G401 (cell line): Measurements from ENCODE around the gene WDHD1. TPM values are rescaled to one million over a fixed set of nuclear protein-coding genes. Genes with fewer than 3 reads are reported as not detected.
"Not testable (repeated sequence)": the region's sequence is repeated elsewhere in the genome, so short reads cannot be mapped to it uniquely, and the experiment has no call there.

ENCODE experiments used
- DNase-seq: peaks from one replicate; pipeline ENCODE4 v3.0.0-alpha.2; 2015; ENCODE audit warnings: low spot score
- in situ Hi-C: cut with HindIII; loops from 2 replicates; pipeline ENCODE4 v1.10.0; 2016; ENCODE audit warnings: low sequenced_read_pairs, mixed read lengths
- total RNA-seq: library from RNA; depleted of rRNA; stranded (reverse); fragments of >200 nt; shearing (Covaris generic); gene quantifications from 2 replicates; pipeline ENCODE4 v1.2.3, GENCODE V29; 2014

Gene WDHD1
- total RNA-seq, 1 experiment from 2014 or later, result 20.7 TPM

DNA sequence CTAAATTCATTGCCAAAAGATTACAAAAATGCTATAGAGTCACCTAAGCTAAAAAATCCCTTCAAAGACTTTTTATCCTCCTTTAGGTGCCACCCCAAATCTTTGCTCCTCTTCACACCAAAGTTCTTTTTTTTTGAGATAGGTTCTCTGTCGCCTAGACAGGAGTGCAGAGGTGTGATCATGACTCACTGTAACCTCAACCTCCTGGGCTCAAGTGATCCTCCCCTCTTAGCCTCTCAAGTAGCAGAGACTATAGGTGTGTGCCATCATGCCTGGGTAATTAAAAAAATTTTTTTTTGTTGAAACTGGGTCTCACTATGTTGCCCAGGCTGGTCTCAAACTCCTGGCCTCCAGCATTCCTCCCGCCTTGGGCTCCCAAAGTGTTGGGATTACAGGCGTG, 47.9 kb downstream of the WDHD1 start:
- in situ Hi-C loops, result no loop called here
- DNase-seq, result no peak

DNA sequence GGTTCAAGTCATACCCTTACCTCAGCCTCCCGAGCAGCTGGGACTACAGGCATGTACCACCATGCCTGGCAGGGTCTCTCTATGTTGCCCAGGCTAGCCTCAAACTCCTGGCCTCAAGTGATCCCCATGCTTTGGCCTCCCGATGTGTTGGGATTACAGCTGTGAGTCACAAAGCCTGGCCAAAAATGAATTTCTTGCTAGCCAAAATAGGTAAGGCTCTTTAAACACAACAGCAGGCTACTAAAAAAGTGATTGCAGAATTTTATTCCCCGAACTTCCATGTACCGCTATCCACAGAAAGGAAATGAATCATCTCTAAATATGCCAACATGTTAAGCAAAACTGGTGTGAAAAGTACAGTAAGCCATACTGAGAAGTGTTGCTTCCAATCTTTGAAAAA, 50.6 kb downstream of the WDHD1 start:
- no peak for DNase-seq
- in situ Hi-C loops, result no loop called here

DNA sequence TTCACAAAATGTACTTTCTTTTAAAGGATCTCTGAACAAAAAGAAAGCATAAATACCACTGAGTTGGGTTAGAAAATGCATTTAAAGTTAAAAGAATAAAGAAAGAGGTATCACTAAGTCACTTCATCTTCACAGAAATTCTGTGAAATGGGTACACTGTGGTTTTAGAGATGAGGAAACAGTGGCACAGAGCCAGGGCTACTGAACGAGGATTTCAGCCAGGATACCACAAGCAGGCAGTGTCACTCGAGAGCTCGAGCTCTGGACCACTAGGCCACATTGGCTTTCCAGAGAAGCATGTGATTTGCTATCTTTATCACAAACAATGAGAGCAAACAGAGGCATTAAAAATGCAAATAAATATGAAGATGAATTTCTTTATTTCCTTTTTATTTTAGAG, 51.0 kb downstream of the WDHD1 start:
- in situ Hi-C loops, result no loop called here

DNA sequence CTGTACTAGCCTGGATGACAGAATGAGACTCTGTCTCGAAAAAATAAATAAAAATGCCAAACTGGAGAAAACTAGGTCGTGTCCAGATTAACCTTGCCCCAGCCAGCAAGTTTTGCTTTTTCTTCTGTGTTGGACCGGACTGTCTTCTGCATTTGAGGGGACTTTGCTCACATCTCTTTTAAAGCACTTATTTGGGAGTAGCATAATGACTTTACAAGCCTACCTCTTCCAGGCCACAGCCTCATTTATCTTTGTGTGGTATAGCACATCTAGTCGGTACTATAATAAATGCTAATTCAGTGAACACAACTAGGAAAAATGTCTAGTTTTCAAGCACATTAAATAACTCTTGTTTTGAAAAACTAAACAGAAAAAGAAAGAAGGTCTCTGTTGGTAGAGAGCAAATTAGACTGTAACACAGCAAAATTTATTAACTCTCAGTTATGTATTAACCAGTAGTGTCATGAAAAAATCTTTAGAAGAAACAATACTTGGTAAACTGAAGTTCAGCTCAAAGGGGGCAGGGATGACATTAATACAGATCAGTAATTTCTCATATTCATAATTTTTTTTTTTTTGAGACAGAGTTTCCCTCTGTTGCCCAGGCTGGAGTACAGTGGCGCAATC, 52.0 kb downstream of the WDHD1 start:
- in situ Hi-C loops, result no loop called here
- DNase-seq, result no peak

More for the DNA sequence above, 51.0 kb downstream of the WDHD1 start:
- DNase-seq, result no peak

DNA sequence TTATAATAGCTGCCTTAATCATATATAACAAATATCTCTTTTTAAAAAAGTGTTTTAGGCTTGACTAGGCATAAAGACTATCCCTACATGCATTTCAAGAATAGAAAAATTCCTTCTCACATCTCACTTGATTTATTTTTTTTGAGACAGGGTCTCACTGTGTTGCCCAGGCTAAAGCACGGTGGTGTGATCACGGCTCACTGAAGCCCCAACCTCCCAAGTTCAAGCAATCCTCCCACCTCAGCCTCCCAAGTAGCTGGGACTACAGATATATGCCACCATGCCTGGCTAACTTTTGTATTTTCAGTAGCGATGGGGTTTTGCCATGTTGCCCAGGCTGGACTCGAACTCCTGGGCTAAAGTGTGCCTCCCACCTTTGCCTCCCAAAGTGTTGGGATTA, 59.4 kb downstream of the WDHD1 start:
- DNase-seq, result no peak
- in situ Hi-C loops, result no loop called here

DNA sequence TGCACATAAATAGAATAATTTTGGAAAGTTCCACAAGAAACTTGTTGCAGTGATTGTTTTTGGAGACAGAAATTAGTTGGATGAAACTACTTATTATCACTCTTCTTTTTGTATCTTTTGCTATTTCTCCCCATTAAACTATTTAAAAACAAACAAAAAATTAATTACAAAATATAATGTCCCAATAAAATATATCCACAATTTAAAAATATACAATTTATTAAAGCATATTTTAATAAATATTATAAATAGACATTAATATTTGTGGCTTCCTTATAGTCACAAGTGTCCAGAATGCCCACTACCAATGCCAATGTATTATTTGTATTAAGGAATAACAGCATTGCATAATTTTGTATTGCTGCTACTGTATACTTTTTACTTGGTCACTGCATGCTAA, 71.8 kb downstream of the WDHD1 start:
- DNase-seq, result no peak
- in situ Hi-C loops, result no loop called here

DNA sequence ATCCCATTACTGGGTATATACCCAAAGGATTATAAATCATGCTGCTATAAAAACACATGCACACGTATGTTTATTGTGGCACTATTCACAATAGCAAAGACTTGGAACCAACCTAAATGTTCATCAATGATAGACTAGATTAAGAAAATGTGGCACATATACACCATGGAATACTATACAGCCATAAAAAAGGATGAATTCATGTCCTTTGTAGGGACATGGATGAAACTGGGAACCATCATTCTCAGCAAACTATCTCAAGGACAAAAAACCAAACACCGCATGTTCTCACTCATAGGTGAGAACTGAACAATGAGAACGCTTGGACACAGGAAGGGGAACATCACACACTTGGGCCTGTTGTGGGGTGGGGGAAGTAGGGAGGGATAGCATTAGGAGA, 73.3 kb downstream of the WDHD1 start:
- in situ Hi-C loops, DNase-seq: not testable (repeated sequence)

DNA sequence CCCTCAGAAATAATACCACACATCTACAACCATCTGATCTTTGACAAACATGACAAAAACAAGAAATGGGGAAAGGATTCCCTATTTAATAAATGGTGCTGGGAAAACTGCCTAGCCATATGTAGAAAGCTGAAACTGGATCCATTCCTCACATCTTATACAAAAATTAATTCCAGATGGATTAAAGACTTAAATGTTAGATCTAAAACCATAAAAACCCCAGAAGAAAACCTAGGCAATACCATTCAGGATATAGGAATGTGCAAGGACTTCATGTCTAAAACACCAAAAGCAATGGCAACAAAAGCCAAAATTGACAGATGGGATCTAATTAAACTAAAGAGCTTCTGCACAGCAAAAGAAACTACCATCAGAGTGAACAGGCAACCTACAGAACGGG, 74.1 kb downstream of the WDHD1 start:
- in situ Hi-C loops, result not testable (repeated sequence)

DNA sequence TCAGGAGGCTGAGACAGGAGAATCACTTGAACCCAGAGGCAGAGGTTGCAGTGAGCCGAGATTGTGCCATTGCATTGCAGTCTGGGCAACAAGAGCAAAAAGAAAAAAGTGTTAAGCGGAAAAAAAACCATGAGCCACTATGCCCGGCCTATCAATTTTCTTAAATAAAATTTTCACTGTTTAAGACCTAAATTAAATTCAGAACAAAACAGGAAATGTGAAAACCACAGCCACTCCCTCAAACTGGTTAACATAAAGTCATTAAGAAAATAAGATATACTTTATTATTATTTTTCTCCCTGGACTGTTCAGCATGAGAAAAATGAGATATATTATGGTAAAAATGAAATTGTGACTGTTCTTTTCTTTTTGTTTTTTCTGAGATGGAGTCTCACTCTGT, 79.7 kb downstream of the WDHD1 start:
- DNase-seq, result no peak
- in situ Hi-C loops, result no loop called here

More for the DNA sequence above, 74.1 kb downstream of the WDHD1 start:
- DNase-seq, result not testable (repeated sequence)

DNA sequence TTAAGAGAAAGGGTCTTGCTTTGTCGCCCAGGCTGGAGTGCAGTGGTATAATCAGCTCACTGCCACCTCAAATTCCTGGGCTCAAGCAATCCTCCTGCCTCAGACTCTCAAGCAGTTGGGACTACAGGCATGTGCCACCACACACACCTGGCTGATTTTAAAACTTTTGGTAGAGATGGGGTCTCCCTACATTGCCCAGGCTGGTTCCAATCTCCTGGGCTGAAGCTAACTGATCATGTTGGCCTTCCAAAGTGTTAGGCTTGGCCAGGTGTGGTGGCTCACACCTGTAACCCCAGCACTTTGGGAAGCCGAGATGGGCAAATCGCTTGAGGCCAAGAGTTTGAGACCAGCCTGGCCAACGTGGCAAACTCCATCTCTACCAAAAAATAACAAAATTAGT, 80.4 kb downstream of the WDHD1 start:
- DNase-seq, result no peak

DNA sequence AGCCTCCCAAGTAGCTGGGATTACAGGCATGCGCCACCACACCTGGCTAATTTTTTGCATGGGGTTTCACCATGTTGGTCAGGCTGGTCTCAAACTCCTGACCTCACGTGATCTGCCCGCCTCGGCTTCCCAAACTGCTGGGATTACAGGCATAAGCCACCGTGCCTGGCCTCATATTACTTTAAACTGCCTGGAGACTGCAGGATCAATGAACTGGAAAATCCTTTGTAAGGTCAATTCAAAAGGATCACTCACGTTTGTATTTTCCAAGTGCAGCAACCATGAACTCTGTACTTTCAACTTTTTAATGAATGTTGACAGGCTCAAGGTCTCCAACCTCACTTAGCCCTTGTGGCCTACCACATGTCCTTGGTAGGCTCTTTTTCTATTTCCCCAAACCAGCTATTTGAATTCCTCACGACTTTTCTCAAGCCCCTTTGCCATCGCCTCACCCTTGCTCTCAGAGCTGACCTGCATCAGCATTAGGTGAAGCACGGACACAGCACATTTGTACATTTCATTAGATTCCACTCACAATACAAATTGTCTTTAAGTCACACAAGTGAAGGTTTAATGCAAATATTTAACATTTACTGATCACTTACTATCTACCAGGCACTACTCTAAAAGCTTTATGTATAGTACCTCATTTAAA, 82.0 kb downstream of the WDHD1 start:
- in situ Hi-C loops, result no loop called here
- no peak for DNase-seq

More for the DNA sequence above, 80.4 kb downstream of the WDHD1 start:
- in situ Hi-C loops, result no loop called here

DNA sequence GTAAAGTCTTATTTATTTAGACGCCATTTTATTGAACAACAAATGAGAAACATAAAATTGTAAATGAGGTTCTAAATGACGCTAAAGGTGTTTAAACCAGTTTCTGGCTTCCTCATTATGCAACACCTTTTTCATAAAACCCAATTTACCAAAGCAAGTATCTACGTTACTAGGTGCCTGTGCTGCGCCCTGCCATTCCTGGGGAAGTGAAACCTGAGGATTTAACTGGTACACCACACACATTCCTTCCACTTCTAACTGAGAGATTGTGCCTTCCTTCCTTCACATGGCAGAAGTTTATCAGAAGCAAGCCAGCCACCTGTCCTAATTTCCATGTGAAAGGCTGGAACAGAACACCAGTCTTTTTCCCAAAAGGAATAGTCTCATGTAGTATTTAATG, 84.0 kb downstream of the WDHD1 start:
- DNase-seq, result no peak
- in situ Hi-C loops, result no loop called here

DNA sequence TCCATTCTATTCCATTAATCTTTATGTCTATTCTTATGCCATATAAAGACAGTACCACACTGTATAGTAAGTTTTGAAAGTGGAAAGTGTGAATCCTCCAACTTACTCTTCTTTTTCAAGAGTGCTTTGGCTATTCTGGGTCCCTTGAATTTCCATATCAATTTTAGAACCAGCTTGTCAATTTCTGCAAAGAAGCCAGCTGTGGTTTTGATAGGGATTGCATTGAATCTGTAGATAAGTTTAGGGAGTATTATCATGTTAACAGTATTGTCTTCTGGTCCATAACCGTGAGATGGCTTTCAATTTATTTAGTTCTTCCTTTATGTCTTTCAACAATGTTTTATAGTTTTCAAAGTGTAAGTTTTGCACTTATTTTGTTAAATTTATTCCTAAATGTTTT, 90.1 kb downstream of the WDHD1 start:
- in situ Hi-C loops, result no loop called here
- DNase-seq, result no peak

DNA sequence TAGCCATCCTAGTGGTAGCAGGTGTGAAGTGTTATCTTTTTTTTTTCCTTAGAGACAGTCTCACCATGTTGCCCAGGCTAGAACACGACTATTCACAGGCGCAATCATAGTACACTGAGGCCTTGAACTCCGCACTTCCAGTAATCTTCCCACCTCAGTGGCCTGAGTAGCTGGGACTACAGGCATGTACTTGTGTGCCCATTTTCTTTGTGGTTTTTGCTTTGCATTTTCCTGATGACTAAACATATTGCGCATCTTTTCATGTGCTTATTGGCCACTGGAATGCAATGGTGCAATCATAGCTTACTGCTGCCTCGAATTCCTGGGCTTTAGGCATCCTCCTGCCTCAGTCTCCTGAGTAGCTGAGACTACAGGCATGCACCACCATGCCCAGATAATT, 90.9 kb downstream of the WDHD1 start:
- in situ Hi-C loops, result no loop called here

DNA sequence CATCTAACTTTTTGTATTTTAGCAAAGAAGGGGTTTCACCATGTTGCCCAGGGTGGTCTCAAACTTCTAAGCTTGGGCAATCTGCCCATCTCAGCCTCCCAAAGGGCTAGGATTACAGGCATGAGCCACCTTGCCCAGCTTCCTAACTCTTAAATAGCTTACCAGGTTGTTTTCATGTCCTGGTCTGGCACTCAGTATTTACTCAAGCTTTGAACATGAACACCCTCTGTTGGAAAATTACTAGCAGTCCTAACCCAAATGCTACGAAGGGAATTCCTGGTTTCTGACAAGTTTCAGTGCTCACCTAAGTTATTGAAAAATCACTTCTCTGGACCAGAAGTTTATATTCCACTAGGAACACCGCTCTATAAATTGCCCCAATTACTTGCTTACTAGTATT, 91.8 kb downstream of the WDHD1 start:
- in situ Hi-C loops, result no loop called here
- no peak for DNase-seq

More for the DNA sequence above, 90.9 kb downstream of the WDHD1 start:
- DNase-seq, result no peak

DNA sequence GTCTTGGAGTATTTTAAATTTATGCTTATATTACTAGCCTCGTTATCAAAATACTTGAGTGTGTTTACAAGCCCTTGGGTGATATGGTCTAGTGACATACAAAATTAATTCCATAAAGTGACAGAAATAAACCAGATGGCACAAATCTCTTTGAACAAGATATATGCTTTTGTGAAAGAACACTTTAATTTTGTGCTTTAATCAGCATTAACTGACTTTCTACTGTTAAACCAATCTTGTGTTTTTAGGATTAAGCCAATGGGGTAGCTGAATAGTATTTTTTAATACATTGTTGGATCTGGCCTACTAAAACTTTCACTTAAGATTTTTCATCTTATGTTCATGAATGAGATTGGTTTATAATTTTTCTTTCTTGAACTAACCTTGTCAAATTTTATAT, 93.9 kb downstream of the WDHD1 start:
- DNase-seq, result no peak
- in situ Hi-C loops, result no loop called here

DNA sequence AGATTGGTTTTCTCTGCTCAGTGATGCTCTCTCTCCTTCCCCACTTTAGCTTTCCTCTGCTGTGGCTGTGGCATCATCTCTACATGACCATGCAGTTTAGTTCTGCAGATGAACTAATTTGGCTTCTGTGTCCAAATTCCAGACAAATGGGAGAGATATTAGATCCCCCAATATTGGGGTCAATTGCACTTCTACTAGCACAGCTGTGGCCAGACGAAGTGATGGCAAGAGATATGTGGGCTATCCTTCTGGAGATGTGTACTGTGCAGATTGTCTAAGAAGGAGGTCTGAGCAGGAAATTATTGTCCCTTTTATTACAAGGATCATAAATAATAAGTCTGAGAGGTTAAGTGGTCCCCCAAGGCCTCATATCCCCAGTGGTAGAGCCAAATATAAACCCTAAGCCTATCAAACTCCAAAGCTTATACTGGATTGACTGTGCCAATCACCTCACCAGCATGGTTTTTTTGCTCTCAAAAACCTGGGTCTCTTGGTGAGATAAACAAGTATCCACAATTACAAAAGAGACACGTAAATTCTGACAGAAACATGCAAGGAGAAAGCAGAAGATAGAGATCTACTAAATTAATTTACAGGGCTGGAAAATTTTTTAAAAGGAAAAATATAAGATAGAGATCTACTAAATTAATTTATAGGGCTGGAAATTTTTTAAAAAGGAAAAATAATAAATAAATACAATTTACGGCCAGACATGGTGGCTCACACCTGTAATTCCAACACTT, 95.1 kb downstream of the WDHD1 start:
- in situ Hi-C loops, result no loop called here
- DNase-seq, result no peak

DNA sequence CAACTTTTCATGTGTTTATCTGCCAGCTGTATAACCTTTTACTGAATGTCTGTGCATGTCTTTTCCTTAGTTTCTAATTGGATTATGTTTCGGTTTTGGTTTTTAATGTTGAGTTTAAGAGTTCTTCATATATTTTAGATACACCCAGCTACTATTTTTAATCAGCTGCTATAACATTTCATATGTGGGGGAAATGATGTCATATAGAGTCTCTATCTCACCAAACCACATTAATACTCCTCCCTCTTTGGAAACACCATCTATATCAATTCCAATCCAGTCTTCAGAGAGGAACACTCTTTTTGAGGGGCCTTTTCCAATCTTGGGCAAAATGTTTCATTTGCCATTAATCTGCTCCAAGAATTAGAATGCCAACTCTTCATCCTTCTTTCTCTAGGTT, 95.8 kb downstream of the WDHD1 start:
- no peak for DNase-seq
- in situ Hi-C loops, result no loop called here

DNA sequence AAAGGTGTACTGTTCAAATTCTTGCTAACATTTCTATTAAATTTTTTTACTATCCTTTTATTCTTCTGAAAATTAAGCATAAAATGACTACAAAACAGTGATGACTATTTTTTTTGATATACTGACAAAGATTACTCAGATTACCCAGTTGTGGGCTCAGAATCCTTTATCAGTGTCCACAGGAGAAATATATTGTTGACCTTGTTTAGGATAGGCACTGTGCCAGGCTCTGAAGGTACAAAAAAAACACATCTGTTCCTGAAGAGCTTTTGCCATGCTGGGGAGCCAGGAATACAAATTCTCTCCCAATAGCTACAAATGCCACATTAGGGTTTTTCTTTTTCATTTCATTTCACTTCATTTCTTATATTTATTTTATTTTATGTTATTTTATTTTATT, 97.3 kb downstream of the WDHD1 start:
- in situ Hi-C loops, result no loop called here
- DNase-seq, result no peak

DNA sequence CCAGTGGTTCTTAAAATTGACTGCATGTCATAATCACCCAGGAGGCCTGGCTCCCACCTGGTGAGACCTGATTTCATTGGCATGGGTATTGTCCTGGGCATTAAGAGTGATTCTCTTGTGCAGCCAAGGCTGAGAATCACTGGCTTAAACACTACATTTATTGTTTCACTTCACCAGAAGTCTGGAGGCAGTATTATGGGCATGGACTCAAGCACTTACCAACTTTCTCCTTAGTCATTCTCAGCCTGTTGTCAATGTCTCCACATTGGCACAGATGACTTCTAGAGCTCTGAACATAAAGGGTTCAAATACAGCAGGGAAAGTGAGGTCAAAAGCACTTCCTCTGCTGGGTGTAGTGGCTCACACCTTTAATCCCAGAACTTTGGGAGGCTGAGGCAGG, 98.7 kb downstream of the WDHD1 start:
- no peak for DNase-seq
- in situ Hi-C loops, result no loop called here

DNA sequence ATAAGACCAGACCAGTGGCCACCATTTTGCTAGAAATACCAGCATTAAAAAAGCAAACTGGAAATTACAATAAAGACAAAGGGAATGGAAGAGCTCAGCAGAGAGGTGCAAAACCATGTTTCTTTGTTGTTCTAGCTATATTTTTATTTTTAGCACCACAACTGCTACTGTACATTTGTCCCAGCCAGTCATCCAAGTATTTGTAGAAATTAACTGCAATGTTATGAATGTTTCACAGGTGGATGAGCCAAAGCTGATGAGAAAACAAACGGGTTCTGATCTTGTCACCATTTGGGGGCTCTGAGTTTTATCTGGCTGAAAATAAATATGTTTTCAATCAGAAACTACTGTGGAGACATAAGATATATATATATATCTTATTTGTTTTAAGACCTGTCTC, 99.3 kb downstream of the WDHD1 start:
- in situ Hi-C loops, result no loop called here
- DNase-seq, result no peak
